Peyer's patch (tissue), 4 donors: ENCODE data around the gene GPR176. TPM values are rescaled to one million over a fixed set of nuclear protein-coding genes. Genes with fewer than 3 reads are reported as not detected.

Experiments
- DNase-seq, 3 donors: peaks; one replicate each; pipeline ENCODE4 v3.0.0-alpha.2; 2017 to 2019
- H3K27ac ChIP-seq, 4 donors: fragments of 200-600 bp; sonication (generic); one replicate each; pipeline ENCODE4 v1.5.1; 2016 to 2019
- H3K27me3 ChIP-seq, 2 donors: fragments of 200-600 bp; sonication (generic); one replicate each; pipeline ENCODE4 v1.5.1; 2019
- H3K36me3 ChIP-seq, 3 donors: fragments of 200-600 bp; sonication (generic); one replicate each; pipeline ENCODE4 v1.5.1; 2016 to 2019
- H3K4me1 ChIP-seq, 4 donors: fragments of 200-600 bp; sonication (generic); one replicate each; pipeline ENCODE4 v1.5.1; 2016 to 2019
- H3K4me3 ChIP-seq, 4 donors: fragments of 200-600 bp; sonication (generic); 1 replicate in 3 of 4; 2 replicates in 1 of 4; pipeline ENCODE4 v1.5.1; 2016 to 2019; ENCODE audit warnings: mild to moderate bottlenecking in 1 of 4
- H3K9me3 ChIP-seq, 4 donors: fragments of 200-600 bp; sonication (generic); one replicate each; pipeline ENCODE4 v1.5.1; 2016 to 2019; ENCODE audit warnings: mild to moderate bottlenecking in 1 of 4
- POLR2A ChIP-seq, 2 donors: fragments of 450-650 bp; IDR thresholded peaks; one replicate each; pipeline ENCODE4 v1.5.1; 2017; ENCODE audit warnings: antibody characterized with exemption in 2 of 2, mild to moderate bottlenecking in 2 of 2, moderate library complexity in 2 of 2
- total RNA-seq, 4 donors: library from RNA; depleted of rRNA; stranded (reverse); fragments of >200 nt; gene quantifications; one replicate each; pipeline ENCODE4 v1.1.0, GENCODE V29; 2016
- TF ChIP-seq, protein P1 (sequence below), 6 experiments: fragments of 450-650 bp in 4 of 6; fragments of 200-600 bp in 2 of 6; sonication (generic) in 1 of 6; IDR thresholded peaks; one replicate each; pipeline ENCODE4 v1.5.1; 2017 to 2019; ENCODE audit warnings: antibody characterized with exemption in 6 of 6, mild to moderate bottlenecking in 3 of 6, moderate library complexity in 1 of 6

GPR176 gene
- total RNA-seq, 4 donors from 2014 or later: 0.88 to 4.3 (median 3.1) TPM

DNA sequence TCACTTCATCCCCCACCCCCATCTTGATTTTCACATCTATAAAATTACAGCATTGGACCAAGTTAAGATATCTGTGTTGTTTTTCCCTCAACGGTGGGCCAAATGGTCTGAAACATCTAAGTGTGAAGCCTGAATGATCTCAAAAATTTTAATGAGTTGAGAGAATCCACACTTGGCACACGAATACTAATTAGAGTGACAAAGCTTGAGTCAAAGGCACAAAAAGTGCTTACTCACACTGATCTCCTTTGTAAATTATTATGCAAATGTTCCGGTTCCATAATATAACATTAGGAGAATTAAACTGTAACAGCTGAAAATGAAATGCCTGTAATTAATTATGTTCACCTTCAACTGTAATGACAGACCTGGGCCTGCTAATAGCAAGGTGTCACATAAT, 33.6 kb downstream of the GPR176 start:
- Histone ChIP-seq H3K27ac (no peak overlapping the region), H3K9me3 (no peaks in the 10 kb centered on the region), H3K4me1 (peaks cover 0 to 5% (median 0%) of the 10 kb centered on the region in 4 donors), H3K4me3 (no peak overlapping the region), H3K36me3 (no peaks in the 10 kb centered on the region), H3K27me3 (no peaks in the 10 kb centered on the region)
- DNase-seq: no peak
- TF ChIP-seq, protein P1, sequence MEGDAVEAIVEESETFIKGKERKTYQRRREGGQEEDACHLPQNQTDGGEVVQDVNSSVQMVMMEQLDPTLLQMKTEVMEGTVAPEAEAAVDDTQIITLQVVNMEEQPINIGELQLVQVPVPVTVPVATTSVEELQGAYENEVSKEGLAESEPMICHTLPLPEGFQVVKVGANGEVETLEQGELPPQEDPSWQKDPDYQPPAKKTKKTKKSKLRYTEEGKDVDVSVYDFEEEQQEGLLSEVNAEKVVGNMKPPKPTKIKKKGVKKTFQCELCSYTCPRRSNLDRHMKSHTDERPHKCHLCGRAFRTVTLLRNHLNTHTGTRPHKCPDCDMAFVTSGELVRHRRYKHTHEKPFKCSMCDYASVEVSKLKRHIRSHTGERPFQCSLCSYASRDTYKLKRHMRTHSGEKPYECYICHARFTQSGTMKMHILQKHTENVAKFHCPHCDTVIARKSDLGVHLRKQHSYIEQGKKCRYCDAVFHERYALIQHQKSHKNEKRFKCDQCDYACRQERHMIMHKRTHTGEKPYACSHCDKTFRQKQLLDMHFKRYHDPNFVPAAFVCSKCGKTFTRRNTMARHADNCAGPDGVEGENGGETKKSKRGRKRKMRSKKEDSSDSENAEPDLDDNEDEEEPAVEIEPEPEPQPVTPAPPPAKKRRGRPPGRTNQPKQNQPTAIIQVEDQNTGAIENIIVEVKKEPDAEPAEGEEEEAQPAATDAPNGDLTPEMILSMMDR (IDR thresholded peaks at IDR 0.05): no peak
- no peak for TF ChIP-seq POLR2A (IDR thresholded peaks at IDR 0.05)

DNA sequence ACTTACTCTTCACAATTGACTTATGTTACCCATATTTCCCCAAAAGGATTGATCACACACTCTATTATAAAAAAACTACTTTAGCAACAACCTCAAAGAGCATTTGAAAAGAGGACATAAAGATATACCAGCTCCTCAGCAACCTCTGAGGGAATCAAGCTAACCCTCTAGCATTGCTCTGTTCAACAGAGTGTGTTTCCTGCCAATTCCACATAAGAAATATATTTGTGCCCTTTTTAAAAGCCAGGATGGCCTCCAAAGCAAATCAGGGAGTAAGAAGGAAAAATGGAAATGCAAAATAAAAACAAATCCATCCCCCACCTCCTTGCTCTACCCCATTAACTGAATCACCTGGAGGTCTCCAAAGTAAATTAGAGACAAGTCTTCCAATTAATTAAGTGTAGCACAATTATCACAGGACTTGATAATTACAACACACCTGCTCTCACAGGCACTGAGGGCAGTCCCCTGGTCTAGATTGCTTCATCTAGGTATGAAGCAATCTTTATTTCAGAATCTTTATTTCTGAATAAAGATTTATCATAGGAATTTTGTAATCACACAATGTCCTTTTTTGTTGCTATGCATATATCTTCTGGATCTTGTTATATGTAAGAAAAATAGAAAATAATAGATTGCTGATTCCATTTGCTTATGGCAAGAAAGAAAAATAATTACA, 34.8 kb downstream of the GPR176 start:
- TF ChIP-seq, protein P1 (IDR thresholded peaks at IDR 0.05): no peak
- no peak for TF ChIP-seq POLR2A (IDR thresholded peaks at IDR 0.05)
- Histone ChIP-seq H3K4me3 (no peak overlapping the region), H3K27me3 (no peaks in the 10 kb centered on the region), H3K36me3 (no peaks in the 10 kb centered on the region), H3K9me3 (no peaks in the 10 kb centered on the region), H3K4me1 (peaks cover 0 to 5% (median 0%) of the 10 kb centered on the region in 4 donors), H3K27ac (no peak overlapping the region)
- DNase-seq: no peak

DNA sequence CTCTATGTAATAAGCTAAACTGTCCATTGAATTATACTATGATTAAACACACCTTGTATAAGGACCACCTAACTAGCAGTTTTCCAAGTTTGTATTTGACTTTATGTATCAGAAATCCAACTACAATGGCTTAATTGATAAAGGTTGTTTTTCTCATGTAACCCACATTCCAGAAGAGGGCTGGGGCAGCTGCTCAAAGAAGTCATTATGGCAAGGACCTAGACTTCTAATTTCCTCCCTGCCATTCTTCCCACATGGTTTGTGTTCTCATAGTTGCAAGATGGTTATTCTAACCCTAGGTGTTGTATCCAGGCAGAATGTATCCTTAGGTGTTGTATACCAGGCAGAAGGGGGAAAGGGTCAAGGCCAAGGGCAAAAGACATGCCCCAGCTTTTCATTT, 35.7 kb downstream of the GPR176 start:
- Histone ChIP-seq H3K4me1 (peaks cover 0 to 5% (median 0%) of the 10 kb centered on the region in 4 donors), H3K9me3 (no peaks in the 10 kb centered on the region), H3K4me3 (no peak overlapping the region), H3K36me3 (no peaks in the 10 kb centered on the region), H3K27ac (no peak overlapping the region), H3K27me3 (no peaks in the 10 kb centered on the region)
- TF ChIP-seq, protein P1 (IDR thresholded peaks at IDR 0.05): no peak
- no peak for TF ChIP-seq POLR2A (IDR thresholded peaks at IDR 0.05)
- DNase-seq: no peak

DNA sequence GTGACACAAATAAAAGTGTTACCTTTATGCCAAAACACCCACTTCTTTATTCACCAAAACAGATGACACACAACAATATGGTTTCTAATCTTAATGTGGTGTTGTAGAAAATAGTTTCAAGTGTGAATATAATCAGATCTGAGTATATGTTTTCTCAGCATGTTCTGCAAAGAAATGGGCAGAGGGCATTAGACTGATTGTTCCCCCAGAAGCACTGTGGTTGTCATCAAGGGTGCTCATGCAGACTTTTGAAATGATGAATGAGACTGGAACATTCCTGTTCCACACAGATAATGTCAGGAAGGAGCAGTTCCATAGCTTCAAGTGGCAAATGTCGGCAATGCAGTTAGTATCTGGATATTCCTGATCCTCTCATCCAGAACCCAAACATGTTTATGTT, 37.5 kb downstream of the GPR176 start:
- H3K9me3 ChIP-seq: no peaks in the 10 kb centered on the region
- H3K27me3 ChIP-seq: no peaks in the 10 kb centered on the region
- H3K4me1 ChIP-seq: peaks cover 0 to 1% (median 0%) of the 10 kb centered on the region in 4 donors
- H3K4me3 ChIP-seq: no peak overlapping the region
- H3K36me3 ChIP-seq: no peaks in the 10 kb centered on the region
- TF ChIP-seq, protein P1 (IDR thresholded peaks at IDR 0.05): no peak
- TF ChIP-seq POLR2A (IDR thresholded peaks at IDR 0.05): no peak
- no peak overlapping the region for H3K27ac ChIP-seq
- no peak for DNase-seq

DNA sequence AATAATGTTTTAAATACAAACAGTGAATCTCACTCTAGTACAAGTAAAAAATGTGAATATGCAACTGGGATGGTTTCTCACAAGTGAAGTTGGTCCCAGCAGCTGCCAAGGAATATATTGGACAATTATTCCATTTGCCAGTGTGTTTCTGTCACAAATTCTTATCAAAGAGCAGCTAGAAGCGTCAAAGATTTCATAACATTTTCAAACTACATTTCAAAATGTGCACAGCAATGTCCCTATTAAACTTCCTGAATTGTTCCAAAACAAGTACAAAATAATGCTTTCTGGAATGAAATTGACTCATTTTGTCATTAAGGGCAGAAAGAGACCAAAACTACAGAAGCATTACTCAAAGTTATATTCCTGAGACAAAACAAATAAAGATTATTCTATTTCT, 38.3 kb downstream of the GPR176 start:
- no peaks in the 10 kb centered on the region for H3K4me1 ChIP-seq
- no peak for DNase-seq
- H3K27me3 ChIP-seq: no peaks in the 10 kb centered on the region
- no peak overlapping the region for H3K27ac ChIP-seq
- H3K36me3 ChIP-seq: no peaks in the 10 kb centered on the region
- TF ChIP-seq, protein P1 (IDR thresholded peaks at IDR 0.05): no peak
- no peak for TF ChIP-seq POLR2A (IDR thresholded peaks at IDR 0.05)
- H3K9me3 ChIP-seq: no peaks in the 10 kb centered on the region
- no peak overlapping the region for H3K4me3 ChIP-seq
